Measurements from ENCODE around the gene PER3.
A peak's percentile ranks its signal among the peaks of the same experiment; 100 is the strongest.

Gene PER3

DNA sequence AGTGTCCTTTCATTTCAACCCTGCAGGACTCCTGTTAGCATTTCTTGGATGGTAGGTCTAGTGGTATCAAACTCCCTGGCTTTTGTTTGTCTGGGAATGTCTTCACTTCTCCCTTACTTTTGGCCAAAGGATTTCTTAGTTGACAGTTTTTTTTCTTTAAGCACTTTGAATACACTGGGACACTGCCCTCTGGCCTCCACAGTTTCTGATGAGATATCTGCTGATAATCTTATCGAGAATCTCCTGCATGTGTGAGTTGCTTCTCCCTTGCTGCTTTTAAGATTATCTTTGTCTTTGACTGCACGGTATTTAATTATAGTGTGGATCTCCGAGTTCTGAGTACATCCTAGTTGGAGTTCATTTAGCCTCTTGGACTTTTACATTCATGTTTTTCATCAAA, 55.4 kb downstream of the PER3 start:
- DNase-seq = no peak

DNA sequence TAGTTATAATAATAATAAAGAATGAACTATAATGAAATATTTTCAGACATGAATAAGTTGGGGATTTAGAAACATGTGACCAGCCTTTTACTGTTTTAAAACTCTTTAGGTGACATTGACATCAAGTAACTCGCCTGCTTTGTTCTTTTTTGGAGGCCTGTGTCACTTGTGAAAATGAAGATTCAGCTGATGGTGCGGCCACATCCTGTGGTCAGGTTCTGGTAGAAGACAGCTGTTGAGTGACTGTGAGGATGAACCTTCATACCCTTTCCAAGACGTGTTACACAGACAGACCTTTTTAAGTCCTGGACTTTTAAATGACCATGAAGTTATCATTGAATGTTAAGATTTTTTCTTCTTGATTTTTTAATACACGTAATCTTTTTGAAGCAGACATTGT, 58.4 kb downstream of the PER3 start:
- no peak for DNase-seq

DNA sequence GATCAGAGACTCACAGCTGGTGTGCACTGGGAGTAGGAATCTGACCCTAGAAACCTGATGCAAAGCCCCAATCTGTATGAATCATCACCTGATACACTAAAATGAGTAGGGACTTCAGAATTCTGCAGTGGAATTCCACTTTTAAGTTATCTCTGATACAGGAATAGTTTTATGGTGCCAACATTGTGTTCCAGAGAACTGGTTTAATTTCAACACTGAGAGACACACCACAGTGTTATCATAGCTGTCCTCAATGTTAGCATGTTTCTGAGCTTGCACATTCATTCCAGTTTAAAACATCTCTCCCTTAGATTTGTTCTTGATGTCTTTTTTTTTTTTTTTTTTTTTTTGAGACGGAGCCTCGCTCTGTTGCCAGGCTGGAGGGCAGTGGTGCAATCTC, 61.7 kb downstream of the PER3 start:
- no peak for DNase-seq

DNA sequence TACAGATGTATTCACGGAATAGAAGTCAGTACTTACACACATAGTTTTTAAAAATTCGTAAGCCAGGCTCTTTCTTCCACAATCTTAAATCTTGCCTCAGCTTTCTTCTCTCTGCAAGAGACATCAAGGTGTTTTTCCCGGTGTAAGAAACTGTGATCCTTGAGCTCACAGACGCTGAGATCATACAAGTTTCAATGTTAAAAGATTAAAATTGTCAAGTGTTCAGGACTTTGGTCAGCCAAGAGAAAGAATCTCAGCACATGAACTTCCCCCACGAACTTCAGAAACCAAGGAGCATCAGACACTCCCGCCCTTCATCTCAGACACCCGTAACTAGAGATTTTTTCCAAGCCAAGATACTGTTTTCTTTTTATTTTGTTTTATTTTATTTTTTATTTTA, 62.6 kb downstream of the PER3 start:
- no peak for DNase-seq

DNA sequence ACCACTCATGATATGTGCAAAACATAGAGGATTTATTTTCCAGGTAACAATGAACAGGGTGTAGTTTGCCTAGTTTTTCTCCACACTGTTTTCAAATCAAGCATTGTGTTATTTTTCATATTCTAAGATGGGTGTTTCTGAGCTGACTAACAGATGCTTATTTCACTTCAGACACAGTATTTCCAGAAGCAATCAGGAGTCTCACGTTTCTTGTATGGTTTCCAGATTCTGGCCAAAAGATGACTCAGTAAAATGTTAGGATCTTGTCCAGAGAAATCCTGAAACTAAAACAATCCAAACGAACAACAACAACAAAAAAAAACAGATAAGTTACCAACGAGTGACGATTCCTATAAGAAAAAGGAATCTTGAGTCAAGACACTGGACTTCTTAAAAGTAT, 63.5 kb downstream of the PER3 start:
- no peak for DNase-seq

DNA sequence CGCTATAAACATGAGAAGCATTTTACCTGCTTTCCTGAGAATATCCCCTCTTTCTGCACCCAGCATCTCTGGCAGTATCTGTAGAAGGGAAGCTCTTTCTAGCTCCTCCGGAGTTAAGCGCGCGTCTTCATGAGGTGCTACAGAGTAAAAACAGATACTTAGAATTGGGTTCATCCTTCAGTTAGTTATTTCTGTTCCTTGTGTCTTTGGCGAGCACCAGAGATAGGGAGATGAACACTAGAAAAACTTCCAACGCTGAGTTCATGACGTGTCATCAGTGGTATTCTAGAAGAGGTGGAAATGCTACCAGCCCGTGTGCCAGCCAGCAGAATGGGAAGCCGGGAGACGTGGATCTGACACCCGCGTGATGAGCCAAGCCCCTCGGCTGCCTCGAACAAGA, 66.7 kb downstream of the PER3 start:
- no peak for DNase-seq

DNA sequence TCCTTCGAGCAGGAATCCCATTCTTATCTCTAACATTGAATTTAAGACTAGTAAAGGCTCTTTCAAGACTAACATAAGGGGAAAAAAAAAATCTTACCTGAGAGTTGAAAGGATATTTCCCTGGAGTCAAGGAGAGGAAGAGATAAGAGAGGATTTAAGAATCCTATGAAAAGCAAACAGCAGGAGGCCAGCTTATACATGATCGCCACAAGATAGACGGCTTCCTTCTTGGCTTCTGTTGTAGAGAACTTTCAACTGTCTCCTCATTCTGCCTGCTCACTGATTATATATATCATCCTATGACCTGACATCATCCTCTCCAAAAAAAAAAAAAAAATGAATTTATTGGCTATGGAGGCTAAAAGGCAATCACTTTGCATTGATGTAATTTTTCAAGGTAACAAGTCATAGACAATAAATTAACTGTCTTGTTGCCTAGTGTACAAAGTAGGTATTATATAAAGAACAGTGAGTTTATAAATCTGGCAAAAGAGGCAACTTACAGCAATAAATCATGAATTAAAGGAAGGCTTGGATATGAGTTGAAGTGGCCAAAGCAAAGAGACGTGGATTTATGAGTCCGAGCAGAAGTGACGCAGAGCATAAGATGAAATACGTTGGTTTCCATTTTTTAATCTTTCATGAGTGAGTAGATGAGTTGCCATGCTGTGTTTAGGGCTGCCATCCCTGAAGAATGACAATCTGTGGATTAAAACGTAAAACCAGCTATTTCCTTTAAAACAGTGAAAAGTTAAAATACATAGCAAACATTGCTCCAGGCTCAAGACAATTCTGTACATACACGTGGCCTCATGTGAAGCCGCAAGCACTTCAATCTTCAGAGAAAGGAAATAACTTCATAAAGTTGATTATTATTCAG, 69.0 kb downstream of the PER3 start, which contains the start of gene UTS2:
Gene UTS2 (minus strand): TSS at position 262 of the 880 bp plus-strand sequence. CDS start 62 bp downstream, at position 200.
- DNase-seq = no peak

DNA sequence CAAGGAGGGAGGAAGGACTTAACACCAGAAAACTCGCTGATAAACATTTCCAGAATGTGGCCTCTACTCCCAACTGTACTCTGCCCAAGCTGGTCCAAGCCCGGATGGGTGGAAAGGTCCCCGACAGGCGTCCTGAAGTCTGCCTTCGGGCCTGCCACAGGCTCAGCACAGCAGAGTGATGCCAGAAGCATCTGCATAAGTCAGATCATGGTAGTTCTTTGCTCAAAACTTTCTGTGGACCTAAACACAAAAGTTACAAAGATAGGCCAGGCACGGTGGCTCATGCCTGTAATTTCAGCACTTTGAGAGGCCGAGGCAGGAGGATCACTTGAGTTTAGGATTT, 69.6 kb downstream of the PER3 start:
- no peak for DNase-seq

DNA sequence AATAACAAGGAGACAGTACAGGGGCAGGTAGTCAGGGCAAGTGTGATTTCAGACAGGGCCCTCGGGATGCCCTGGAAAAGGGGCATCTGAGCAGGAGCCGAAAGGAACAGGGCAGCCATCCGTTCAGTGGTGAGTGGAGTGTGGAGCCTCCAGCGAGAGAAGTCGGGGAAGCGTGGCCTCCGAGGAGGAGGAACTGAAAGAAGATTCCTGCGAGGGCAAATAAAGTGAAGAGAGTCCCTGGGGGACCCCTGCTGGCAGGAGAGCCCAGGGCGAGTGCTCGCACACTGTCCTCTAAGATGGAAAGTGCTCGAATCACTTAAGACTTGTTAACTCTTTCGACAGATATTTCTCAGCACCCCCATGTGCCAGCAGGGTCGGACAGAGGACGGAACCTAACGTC, 72.3 kb downstream of the PER3 start:
- DNase-seq = peak; percentile 42

DNA sequence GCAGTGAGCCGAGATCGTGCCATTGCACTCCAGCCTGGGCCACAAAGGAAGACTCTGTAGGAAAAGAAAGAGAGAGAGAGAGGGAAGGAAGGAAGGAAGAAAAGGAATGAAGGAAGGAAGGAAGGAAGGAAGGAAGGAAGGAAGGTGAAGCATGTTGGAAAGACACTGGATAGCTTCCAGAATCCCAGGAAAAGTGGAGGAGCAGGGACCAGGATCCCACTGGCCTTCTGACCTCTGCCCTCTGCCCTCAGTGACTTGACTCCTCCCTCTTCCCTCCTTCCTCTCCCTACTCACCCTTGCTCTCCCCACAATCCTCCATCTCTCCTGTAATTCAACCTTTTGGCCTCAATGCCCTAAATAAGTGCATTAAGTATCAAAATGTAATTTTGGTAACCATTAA, 72.9 kb downstream of the PER3 start:
- no peak for DNase-seq

DNA sequence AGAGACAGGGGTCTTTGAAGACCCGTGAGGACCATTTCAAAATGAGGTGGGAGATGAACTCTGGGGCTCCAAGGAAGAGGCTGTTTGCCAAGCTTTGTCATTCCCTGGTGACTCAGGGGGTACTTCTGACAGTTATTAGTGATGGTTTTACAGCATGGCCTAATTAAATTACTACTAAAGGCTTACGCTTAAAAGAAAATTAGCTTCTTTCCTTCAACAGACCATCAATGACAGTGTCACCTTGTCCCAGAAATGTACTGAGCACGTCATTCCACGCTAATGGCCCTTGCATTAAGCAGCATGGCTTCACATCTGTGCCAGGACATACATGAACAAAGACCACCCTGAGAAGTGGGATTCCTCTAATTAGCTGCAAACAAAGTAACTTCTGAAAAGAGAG, 73.9 kb downstream of the PER3 start:
- DNase-seq = no peak

DNA sequence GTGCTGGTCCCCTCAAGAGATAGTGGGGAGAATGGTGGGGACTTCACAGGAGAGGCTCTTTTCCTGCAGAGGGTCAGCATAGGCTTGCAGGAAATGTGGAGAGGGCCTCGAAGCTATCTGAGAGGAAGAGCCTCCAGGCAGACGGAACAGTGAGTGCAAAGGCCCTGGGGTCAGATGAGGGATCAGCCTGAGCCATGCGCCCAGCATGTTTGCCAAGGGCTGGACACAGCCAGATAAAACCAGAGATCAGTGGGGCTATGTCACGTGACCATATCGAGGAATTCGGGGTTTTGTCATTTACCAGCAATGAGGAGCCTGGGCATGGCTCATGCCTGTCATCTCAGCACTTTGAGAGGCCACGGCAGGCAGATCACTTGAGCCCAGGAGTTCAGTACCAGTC, 75.3 kb downstream of the PER3 start:
- no peak for DNase-seq

DNA sequence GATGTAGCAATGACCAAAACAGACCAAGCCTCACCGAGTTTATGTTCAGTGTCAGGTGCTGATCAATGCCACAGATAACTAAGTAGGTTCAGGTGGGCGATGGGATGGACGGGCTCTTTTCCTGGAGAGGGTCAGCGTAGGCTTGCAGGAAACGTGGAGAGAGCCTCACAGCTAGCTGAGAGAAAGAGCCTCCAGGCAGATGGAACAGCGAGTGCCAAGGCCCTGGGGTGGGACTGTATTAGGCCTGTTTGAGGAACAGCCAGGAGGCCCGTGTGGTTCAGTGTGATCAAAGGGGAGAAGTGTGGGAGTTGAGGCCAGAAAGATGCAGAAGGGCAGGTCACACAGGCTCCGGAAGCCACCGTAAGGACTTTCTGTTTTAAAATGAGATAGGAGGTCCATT, 76.0 kb downstream of the PER3 start:
- DNase-seq = no peak

DNA sequence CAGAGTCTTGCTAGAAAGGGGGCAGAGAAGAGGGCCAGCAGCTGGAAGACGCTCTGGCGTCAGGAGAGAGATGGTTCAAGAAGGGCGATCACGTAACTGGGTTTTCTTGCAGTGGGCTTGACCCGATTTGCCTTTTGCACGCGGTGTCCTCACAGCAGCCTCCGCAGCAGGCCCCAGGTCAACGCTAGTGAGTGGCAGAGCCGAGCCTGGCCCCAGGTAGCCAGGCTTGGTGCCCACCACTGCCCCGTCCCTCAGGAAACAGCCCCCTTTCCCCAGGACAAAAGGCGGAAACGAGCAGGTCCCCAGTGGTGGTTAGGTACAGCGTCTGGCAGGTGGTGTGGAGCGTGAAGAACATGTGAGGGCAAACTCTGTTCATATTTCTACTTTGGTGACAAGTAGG, 77.4 kb downstream of the PER3 start:
- DNase-seq = no peak

DNA sequence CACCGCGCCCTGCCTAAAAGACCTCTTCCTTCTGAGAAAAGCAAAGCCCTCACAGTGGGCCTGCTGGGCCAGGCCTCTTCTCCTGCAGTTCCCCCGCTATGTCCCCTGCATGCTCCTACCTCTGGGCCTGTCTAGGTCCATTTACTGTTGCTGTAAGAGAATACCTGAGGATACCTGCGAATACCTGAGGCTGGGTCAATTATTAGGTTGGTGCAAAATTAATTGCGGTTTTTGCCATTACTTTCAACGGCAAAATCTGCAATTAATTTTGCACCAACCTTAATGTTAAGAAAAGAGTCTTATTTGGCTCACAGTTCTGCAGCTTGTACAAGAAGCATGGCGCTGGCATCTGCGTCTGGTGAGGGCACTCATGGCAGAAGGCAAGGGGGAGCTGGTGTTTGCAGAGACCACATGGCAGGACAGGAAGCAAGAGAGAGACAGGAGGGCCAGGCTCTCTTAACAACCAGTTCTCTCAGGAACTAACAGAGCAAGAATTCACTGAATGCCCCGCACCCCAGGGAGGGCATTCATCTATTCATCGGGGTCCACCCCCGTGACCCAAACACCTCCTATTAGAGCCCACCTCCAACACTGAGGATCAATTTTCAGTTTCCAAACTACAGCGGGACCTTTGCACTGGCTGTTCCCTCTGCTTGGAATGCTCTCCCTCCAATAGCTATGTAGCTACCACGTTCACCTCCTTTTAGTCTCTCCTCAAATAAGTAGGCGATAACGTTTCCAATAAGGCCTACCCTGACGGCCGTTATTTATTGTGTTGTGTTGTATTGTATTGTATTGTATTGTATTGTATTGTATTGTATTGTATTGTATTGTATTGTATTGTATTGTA, 78.3 kb downstream of the PER3 start:
- DNase-seq = no peak

DNA sequence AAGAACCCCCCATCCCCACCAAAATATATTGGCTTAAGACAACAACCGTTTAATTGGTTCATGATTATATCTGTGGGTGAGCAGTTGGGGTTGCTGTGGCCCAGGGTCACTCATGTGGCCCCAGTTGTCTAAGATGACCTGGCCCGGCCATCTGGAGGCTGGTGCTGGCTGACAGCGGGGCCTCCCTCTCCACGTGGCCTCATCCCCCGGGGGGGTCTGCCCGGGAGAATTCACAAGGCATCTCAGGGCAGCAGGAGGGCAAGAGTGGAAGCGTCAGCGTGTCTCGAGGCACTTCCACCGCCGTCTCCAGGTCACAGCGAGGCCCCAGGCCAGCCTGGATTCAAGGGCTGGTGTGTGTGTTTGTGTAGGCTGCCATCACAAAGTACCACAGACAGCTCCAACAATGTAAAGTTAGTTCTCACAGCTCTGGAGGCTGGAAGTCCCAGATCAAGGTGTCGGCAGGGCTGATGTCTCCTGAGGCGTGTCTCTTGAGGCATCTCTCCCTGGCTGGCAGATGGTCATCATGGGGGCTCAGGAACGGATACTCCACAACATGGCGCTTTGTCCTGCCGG, 79.8 kb downstream of the PER3 start:
- no peak for DNase-seq

DNA sequence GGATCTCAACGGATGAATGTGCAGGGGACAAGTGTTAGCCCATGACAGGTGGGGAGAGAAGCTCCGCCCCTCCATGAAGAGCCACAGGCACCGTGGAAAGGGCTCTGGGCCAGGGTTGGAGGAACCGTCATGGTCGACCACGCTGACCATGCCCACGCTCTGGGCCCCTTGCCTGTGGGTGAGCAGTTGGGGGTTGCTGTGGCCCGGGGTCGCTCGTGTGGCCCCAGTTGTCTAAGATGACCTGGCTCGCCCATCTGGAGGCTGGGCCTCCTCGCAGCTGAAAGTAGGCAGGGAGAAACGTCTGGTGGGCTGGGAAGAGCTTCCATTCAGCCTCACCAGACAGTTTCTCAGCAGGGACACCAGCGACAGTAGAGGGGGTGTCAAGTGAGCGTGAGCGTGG, 81.9 kb downstream of the PER3 start:
- no peak for DNase-seq

DNA sequence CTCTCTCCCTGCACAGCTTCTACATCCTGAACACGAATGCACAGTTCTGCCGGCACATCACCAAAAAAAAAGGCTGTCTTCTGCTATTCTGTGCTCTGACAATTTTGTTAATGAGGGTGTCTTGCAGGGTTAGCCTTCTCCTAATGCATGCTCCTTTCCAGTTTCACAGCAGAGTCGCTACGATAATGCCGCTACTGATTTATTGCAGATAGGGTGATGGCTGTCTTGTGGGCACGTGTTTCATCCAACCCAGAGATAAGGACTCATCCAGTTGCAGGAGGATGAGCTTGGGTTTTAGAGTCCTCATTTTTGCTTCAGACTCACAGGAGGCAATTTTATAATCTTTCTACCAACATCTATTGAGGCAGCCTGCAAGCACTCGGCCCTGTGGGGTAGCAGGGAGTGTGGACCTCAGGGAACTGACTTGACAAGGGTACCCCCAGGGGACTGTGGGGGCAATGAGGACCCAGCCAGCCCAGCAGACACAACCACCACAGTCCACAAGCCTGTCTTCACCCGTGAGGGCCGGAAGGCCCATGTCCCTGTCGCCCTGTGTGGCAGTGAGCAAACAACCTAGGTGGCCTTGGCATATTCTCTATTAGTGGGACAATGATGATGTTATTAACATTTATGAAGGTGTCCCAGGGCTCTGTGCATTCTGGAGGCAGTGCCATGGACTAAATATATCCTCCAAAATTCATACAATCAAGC, 84.1 kb downstream of the PER3 start:
- DNase-seq = peak; percentile 46

DNA sequence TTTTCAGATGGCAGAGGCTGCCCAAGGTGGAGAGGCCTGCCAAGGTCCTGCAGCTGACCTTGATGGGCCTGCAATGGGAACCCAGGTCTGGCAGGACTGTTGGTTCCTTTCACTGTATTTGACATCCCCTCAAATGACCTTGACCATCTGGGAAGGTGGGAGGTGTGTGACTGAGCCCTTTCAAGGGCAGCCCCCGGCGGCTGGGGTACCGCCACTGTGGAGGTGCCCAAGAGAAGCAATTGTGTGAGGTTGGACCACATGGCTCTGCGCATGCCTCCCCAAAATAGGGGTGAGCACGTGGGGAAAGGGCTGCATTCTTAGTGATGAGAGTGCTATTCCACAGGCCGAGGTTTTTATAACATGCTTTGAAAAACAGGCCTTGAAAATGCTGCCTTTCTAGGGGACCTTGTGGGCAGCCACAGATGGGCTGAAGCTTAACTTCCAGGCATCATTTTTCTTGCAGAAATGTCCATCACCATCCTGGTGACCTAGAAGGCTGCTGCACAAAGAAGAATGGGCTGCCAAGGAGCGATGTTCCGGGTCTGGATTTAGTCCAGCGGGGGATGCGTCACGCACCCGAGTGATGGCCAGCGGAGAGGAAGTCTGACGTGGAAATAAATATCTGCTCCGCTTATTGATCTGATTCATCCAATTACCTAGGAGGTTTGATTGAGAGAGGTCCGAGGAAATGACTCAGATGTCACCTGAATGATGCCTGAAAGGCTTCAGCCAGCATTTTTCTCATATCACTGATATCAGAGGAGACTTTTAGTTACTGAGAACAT, 85.2 kb downstream of the PER3 start:
- DNase-seq = no peak

DNA sequence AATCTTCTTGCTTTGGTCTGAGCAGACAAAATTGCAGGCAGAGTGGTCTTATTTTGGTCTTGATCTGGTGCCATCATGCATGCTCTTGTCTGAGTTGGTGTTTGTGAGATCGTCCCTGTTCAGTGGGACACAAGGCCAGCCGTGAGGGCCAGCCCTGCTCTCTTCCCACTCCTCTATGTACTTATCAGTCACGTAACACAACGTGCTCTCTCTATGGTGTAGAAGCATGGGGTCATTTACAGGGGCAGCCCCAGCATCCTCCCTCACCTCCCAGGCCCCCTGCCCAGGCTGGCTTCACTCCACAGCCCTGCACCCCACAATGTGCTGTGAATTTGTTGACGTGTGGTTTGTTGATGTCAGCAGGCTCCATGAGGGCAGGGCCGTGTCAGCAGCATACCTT, 87.0 kb downstream of the PER3 start:
- DNase-seq = no peak

DNA sequence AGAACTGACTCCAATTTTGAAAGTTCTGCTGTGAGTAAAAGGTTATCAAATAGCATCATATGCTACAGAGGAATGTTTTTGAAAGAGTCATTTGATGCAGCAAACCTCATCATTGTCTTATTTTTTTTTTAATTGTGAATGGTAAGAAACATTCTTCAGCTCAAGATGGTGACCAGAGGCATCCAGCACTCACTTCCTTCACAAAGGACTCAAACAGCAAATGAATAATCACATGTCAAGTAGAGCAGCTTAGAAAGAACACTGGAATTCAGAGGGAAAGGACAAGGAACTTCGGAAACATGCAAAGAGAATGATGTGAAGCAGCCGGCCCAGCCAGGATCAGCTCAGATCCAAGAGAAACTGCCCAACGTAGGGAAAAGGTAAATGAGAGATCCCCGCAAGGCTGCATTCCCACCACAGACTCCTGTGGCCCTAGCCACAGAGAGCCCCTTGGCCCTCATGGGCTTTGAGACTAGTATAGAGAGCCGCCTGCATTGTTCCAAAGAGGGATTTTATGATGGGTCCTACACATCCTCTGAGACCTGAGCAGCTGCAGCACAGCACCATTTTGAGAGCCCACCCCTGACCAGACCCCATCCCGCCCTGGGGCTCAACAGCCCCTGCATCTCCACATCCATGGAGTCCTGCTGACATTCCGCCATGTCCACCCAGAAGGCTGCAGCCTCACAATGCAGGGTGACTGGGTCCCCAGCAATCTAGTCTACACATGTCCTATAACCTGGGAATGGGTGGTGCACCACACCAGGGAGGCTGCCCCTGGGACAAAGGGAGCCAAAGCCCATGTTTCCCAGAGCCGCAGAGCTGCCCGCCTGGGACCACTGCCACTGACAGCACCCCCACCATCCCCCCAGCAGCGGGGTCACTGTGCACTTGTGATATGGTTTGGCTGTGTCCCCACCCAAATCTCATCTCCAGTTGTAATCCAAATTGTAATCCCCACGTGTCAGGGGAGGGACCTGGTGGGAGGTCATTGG, 90.0 kb downstream of the PER3 start:
- DNase-seq = no peak
